ENCODE results near the gene RNF112.

DNA sequence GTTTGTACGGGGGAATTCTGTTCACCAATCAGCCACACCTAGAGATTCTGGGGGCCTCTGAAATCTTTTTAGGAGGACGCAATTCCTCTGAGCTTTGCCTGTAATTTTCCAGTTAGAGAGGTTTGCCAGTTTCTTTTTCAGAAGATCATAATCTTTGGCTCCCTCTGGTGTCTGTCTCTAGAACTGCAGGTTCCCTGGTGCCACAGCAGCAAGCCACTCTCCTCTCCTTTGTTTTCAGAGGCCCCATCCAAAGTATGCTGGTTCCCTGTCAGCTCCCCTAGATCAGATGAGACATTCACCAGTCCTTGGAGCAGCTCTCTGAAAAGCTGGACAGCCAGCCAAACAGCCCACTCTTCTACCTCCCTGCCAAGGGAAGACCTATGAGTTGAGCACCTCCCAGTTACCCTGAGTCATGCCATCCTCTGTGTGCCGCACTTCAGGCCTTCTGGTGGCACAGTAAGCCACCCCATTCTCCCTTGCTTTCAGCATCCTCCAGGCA is 36.1 kb downstream of the RNF112 start:
- TF ChIP-seq POLR2A (IDR thresholded peaks at IDR 0.05; ENCODE audit: low read depth), result no peak
- TF ChIP-seq EP300 (IDR thresholded peaks at IDR 0.05), result no peak
- TF ChIP-seq, protein P1, sequence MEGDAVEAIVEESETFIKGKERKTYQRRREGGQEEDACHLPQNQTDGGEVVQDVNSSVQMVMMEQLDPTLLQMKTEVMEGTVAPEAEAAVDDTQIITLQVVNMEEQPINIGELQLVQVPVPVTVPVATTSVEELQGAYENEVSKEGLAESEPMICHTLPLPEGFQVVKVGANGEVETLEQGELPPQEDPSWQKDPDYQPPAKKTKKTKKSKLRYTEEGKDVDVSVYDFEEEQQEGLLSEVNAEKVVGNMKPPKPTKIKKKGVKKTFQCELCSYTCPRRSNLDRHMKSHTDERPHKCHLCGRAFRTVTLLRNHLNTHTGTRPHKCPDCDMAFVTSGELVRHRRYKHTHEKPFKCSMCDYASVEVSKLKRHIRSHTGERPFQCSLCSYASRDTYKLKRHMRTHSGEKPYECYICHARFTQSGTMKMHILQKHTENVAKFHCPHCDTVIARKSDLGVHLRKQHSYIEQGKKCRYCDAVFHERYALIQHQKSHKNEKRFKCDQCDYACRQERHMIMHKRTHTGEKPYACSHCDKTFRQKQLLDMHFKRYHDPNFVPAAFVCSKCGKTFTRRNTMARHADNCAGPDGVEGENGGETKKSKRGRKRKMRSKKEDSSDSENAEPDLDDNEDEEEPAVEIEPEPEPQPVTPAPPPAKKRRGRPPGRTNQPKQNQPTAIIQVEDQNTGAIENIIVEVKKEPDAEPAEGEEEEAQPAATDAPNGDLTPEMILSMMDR (IDR thresholded peaks at IDR 0.05), result peak in 2 of 3 experiments; percentile 99
- TF ChIP-seq POLR2AphosphoS5 (IDR thresholded peaks at IDR 0.05), result peak; percentile 39 to 51
